Mammary epithelial cell (primary cell): ENCODE measurements around the gene PCBP2.

Source experiments
- CTCF ChIP-seq, 2 donors: IDR thresholded peaks in 1 of 2; conservative IDR thresholded peaks in 1 of 2; 2 replicates each; pipeline ENCODE4 v1.5.1; 2011 to 2012; ENCODE audit warnings: inconsistent platforms in 2 of 2, low read length in 2 of 2, mild to moderate bottlenecking in 2 of 2, control low read depth in 1 of 2, low read depth in 1 of 2; ENCODE audit not compliant: insufficient read depth in 1 of 2; ENCODE audit errors: extremely low read depth in 1 of 2
- EZH2 ChIP-seq: IDR thresholded peaks from 2 replicates; pipeline ENCODE4 v1.6.1; 2012; ENCODE audit warnings: low read length, inconsistent platforms, borderline replicate concordance

GRCh38 chr12:53443955-53444354, 7.9 kb upstream of the PCBP2 start:
- TF ChIP-seq CTCF (conservative IDR thresholded peaks at IDR 0.05 in 1 of 2, IDR thresholded peaks at IDR 0.05 in 1 of 2; ENCODE audit: extremely low read depth in 1 of 2, insufficient read depth in 1 of 2, low read depth in 1 of 2, low read length in 2 of 2) (no peak), EZH2 (no peak)
